Measurements from ENCODE around the gene INTS7. TPM values are rescaled to one million over a fixed set of nuclear protein-coding genes. Genes with fewer than 3 reads are reported as not detected.
"Not testable (repeated sequence)": the region's sequence is repeated elsewhere in the genome, so short reads cannot be mapped to it uniquely, and the experiment has no call there.

Gene INTS7
- total RNA-seq, 2 donors from 2014 or later, result 4.9 to 7.5 TPM

- no peaks in the 10 kb centered on the region for H3K9me3 ChIP-seq
- no peak for TF ChIP-seq CTCF (IDR thresholded peaks at IDR 0.05)
- no peak overlapping the region for H3K27ac ChIP-seq
- DNase-seq (ENCODE audit: low spot score), result no peak
- no peaks in the 10 kb centered on the region for H3K4me1 ChIP-seq
- H3K36me3 ChIP-seq, result peaks cover 15% of the 10 kb centered on the region
- no peaks in the 10 kb centered on the region for H3K27me3 ChIP-seq
- H3K4me3 ChIP-seq, result no peak overlapping the region
Observed at GRCh38 chr1:212007886-212008285, 27.5 kb downstream of the INTS7 start.

GRCh38 chr1:212007178-212007577 lies 28.2 kb downstream of the INTS7 start:
- H3K36me3 ChIP-seq, result peaks cover 15% of the 10 kb centered on the region
- H3K4me1 ChIP-seq, result no peaks in the 10 kb centered on the region
- no peak for DNase-seq (ENCODE audit: low spot score)
- TF ChIP-seq CTCF (IDR thresholded peaks at IDR 0.05), result no peak
- no peaks in the 10 kb centered on the region for H3K9me3 ChIP-seq
- no peaks in the 10 kb centered on the region for H3K27me3 ChIP-seq
- H3K4me3 ChIP-seq, result no peak overlapping the region
- H3K27ac ChIP-seq, result no peak overlapping the region

GRCh38 chr1:212004895-212005608 lies 30.3 kb downstream of the INTS7 start:
- no peak for TF ChIP-seq CTCF (IDR thresholded peaks at IDR 0.05)
- H3K36me3 ChIP-seq, result peaks cover 15% of the 10 kb centered on the region

GRCh38 chr1:212002536-212002935 lies 32.8 kb downstream of the INTS7 start:
- Histone ChIP-seq H3K27ac (no peak overlapping the region), H3K4me1 (no peaks in the 10 kb centered on the region), H3K27me3 (no peaks in the 10 kb centered on the region), H3K36me3 (peaks cover 15% of the 10 kb centered on the region), H3K9me3 (peaks cover 0 to 6% of the 10 kb centered on the region in 2 donors), H3K4me3 (no peak overlapping the region)
- no peak for TF ChIP-seq CTCF (IDR thresholded peaks at IDR 0.05)
- DNase-seq (ENCODE audit: low spot score), result no peak

More at GRCh38 chr1:212004895-212005608, 30.3 kb downstream of the INTS7 start:
- Histone ChIP-seq H3K27me3 (no peaks in the 10 kb centered on the region), H3K4me1 (no peaks in the 10 kb centered on the region), H3K9me3 (no peaks in the 10 kb centered on the region), H3K4me3 (no peak overlapping the region), H3K27ac (no peak overlapping the region)
- no peak for DNase-seq (ENCODE audit: low spot score)

- H3K9me3 ChIP-seq; H3K4me1 ChIP-seq; H3K27ac ChIP-seq; H3K36me3 ChIP-seq; H3K4me3 ChIP-seq; DNase-seq (ENCODE audit: low spot score); H3K27me3 ChIP-seq: not testable (repeated sequence)
Observed at GRCh38 chr1:211997426-211997825, 37.9 kb downstream of the INTS7 start.

GRCh38 chr1:211991695-211992094 lies 43.7 kb downstream of the INTS7 start:
- Histone ChIP-seq H3K4me3 (no peak overlapping the region), H3K27ac (no peak overlapping the region), H3K9me3 (no peaks in the 10 kb centered on the region), H3K27me3 (no peaks in the 10 kb centered on the region), H3K4me1 (no peaks in the 10 kb centered on the region), H3K36me3 (no peaks in the 10 kb centered on the region)
- DNase-seq (ENCODE audit: low spot score), result no peak
- TF ChIP-seq CTCF (IDR thresholded peaks at IDR 0.05), result no peak
